A673 (cell line): ENCODE results near the gene LDB2.

Experiments
- CTCF ChIP-seq: fragments of 300-800, 200-600 bp; sonication (generic); conservative IDR thresholded peaks from 2 replicates; pipeline ENCODE4 v1.5.1; 2017; ENCODE audit warnings: low read depth, mild to moderate bottlenecking, antibody characterized with exemption, low read length, moderate library complexity, mixed read lengths
- EZH2 ChIP-seq: fragments of 200-600 bp; sonication (generic); IDR thresholded peaks from 2 replicates; pipeline ENCODE4 v1.6.1; 2017; ENCODE audit warnings: borderline replicate concordance, low read depth, mild to moderate bottlenecking, mixed read lengths, antibody characterized with exemption, low read length; ENCODE audit not compliant: poor library complexity, severe bottlenecking

GRCh38 chr4:16462656-16463055 lies 435.8 kb downstream of the LDB2 start:
- TF ChIP-seq CTCF (no peak), EZH2 (no peak)
